Measurements from ENCODE around the gene HSD11B1L. TPM values are rescaled to one million over a fixed set of nuclear protein-coding genes. Genes with fewer than 3 reads are reported as not detected.

Gene HSD11B1L
- total and polyA plus RNA-seq, 2 donors (not counting 1 experiment from before 2014, with no cell fraction given): 1.8 to 4.6 TPM

DNA sequence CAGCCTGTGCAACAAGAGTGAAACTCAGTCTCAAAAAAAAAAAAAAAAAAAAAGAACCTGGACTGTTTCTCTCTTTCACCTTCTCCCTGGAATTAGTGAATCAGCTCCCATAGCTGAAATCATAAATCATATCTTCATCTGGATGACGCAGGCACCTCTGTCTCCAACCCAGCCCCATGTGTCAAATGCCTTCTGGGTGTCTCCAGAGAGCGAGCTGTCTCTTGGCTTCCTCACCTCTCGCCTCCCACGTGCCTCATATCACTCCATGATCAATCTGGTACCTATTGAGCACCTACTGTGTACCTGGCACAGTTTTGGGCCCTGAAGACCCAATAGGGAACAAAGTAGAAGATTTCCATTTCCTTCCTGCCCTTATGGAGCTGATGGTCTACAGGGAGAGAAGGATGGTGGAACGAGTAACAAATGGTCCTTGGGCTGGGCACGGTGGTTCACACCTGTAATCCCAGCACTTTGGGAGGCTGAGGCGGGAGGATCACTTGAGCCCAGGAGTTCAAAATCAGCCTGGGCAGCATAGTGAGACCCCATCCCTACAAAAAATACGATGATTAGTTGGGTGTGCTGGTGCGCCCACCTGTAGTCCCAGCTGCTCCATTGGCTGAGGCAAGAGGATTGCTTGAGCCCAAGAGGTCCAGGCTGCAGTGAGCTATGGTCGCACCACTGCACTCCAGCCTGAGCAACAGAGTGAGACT is 2.5 kb downstream of the HSD11B1L start:
- Histone ChIP-seq H3K4me2 (replicated peaks; ENCODE audit: low read depth, low read length, poor library complexity, severe bottlenecking) (no peak overlapping the region), H3K27me3 (replicated peaks in 1 of 4; ENCODE audit: control extremely low read depth in 1 of 4, control insufficient read depth in 3 of 4, insufficient read depth in 4 of 4, low read length in 3 of 4) (no peaks in the 10 kb centered on the region), H2AFZ (ENCODE audit: insufficient read depth, low read depth, low read length, poor library complexity, severe bottlenecking) (no peak overlapping the region), H3K4me1 (ENCODE audit: control insufficient read depth in 2 of 2, insufficient read depth in 2 of 2, low read length in 2 of 2) (peaks cover 25 to 33% of the 10 kb centered on the region in 2 donors), H4K20me1 (ENCODE audit: control insufficient read depth, insufficient read depth, low read length, poor library complexity, severe bottlenecking) (no peaks in the 10 kb centered on the region), H3K27ac (ENCODE audit: low read length in 2 of 2) (no peak overlapping the region), H3K9ac (ENCODE audit: low read length) (no peak overlapping the region), H3K36me3 (replicated peaks in 1 of 2; ENCODE audit: control extremely low read depth in 1 of 2, control insufficient read depth in 1 of 2, extremely low read depth in 1 of 2, insufficient read depth in 2 of 2, low read length in 1 of 2) (no peaks in the 10 kb centered on the region), H3K4me3 (ENCODE audit: control extremely low read depth in 1 of 5, extremely low read depth in 1 of 5, insufficient read depth in 1 of 5, low read depth in 2 of 5, low read length in 4 of 5) (no peak overlapping the region), H3K79me2 (ENCODE audit: control insufficient read depth, insufficient read depth, low read length) (peaks cover 12% of the 10 kb centered on the region), H3K9me3 (ENCODE audit: control extremely low read depth in 1 of 3, control insufficient read depth in 2 of 3, insufficient read depth in 1 of 3, low read length in 2 of 3) (peaks cover 0 to 14% (median 0%) of the 10 kb centered on the region in 3 donors)
- peaks cover 36% of the 10 kb centered on the region for H3K4me1 Mint-ChIP-seq
- H3K27ac Mint-ChIP-seq: peak overlapping the region; percentile 53
- H3K27me3 Mint-ChIP-seq: no peaks in the 10 kb centered on the region
- H3K4me3 Mint-ChIP-seq: peak overlapping the region; percentile 34
- 100% methylated on average over 6 of the region's 10 CpGs for WGBS (ENCODE audit: insufficient coverage)
- ATAC-seq (ENCODE audit: low read depth) (no peak), DNase-seq (no peak)
- ChIA-PET CTCF (interaction anchor here (0.6 to 0.9 kb wide), 2 partner anchors 13 to 109 kb away, joined by 3 read pairs; no protein-coding TSS in a partner anchor), POLR2A (interaction anchor here (0.5 to 0.9 kb wide), 2 partner anchors 12 to 37 kb away, joined by 4 read pairs; partner anchors contain the start of genes CATSPERD and LONP1)
- intact Hi-C loops (cut with micrococcal nuclease): loop anchor here (10.0 kb wide), 1 partner anchor 1919 kb away; the partner anchor contains the start of genes APBA3 and MRPL54
- H3K9me3 Mint-ChIP-seq (ENCODE audit: insufficient read depth): no peaks in the 10 kb centered on the region
- no peak for TF ChIP-seq EZH2 (IDR thresholded peaks at IDR 0.05; ENCODE audit: borderline replicate concordance, insufficient read depth, low read depth, low read length, poor library complexity, severe bottlenecking)
- TF ChIP-seq CTCF (IDR thresholded peaks at IDR 0.05): no peak
